GM23338 (cell line): Measurements from ENCODE around the gene PIBF1. TPM values are rescaled to one million over a fixed set of nuclear protein-coding genes. Genes with fewer than 3 reads are reported as not detected.

Experiments
- ATAC-seq: fragments of 200-7000 bp; cut with Tn5 transposase; 3 replicates; pipeline ENCODE4 v1.9.1; 2020
- DNase-seq: peaks from one replicate; pipeline ENCODE4 v3.0.0-alpha.2; 2015; ENCODE audit warnings: low spot score
- H2AFZ ChIP-seq: fragments of 200-600 bp; sonication (generic); 2 replicates; pipeline ENCODE4 v1.8.0; 2016; ENCODE audit warnings: antibody characterized with exemption, mild to moderate bottlenecking, moderate library complexity
- H3F3A ChIP-seq: fragments of 200-600 bp; sonication (generic); replicated peaks from 2 replicates; pipeline ENCODE4 v1.8.0; 2017; ENCODE audit warnings: antibody characterized with exemption, mixed run types, low read depth
- H3K27ac ChIP-seq: fragments of 200-600 bp; sonication (generic); 2 replicates; pipeline ENCODE4 v1.6.1; 2016; ENCODE audit warnings: low read depth
- H3K27me3 ChIP-seq: fragments of 200-600 bp; sonication (generic); 2 replicates; pipeline ENCODE4 v1.8.0; 2016; ENCODE audit warnings: mild to moderate bottlenecking, mixed run types, moderate library complexity; ENCODE audit not compliant: insufficient read depth
- H3K36me3 ChIP-seq: fragments of 200-600 bp; sonication (generic); 2 replicates; pipeline ENCODE4 v1.8.0; 2016; ENCODE audit warnings: mild to moderate bottlenecking; ENCODE audit not compliant: insufficient read depth
- H3K4me1 ChIP-seq: fragments of 200-600 bp; sonication (generic); 2 replicates; pipeline ENCODE4 v1.8.0; 2016; ENCODE audit warnings: mild to moderate bottlenecking, moderate library complexity; ENCODE audit not compliant: insufficient read depth
- H3K4me2 ChIP-seq: fragments of 200-600 bp; sonication (generic); 2 replicates; pipeline ENCODE4 v1.7.1; 2017; ENCODE audit warnings: mixed run types
- H3K4me3 ChIP-seq: fragments of 200-600 bp; sonication (generic); 2 replicates; pipeline ENCODE4 v1.6.1; 2016; ENCODE audit warnings: mixed run types
- H3K79me2 ChIP-seq: fragments of 200-600 bp; sonication (generic); replicated peaks from 2 replicates; pipeline ENCODE4 v1.8.0; 2017; ENCODE audit warnings: mild to moderate bottlenecking; ENCODE audit not compliant: insufficient read depth
- H3K9me2 ChIP-seq: fragments of 200-600 bp; sonication (generic); 2 replicates; pipeline ENCODE4 v1.8.0; 2017; ENCODE audit not compliant: insufficient read depth
- H4K20me1 ChIP-seq: fragments of 200-600 bp; sonication (generic); replicated peaks from 2 replicates; pipeline ENCODE4 v1.8.0; 2017; ENCODE audit warnings: mild to moderate bottlenecking; ENCODE audit not compliant: insufficient read depth
- H3K27ac Mint-ChIP-seq: 2 replicates; pipeline ENCODE4 v1.8.0; 2020; ENCODE audit warnings: inconsistent platforms, mild to moderate bottlenecking, moderate library complexity, mixed read lengths
- H3K27me3 Mint-ChIP-seq: 3 replicates; pipeline ENCODE4 v1.8.0; 2022; ENCODE audit warnings: low read depth, mild to moderate bottlenecking, moderate library complexity, mixed read lengths, inconsistent platforms; ENCODE audit not compliant: insufficient read depth, poor library complexity
- H3K36me3 Mint-ChIP-seq: 3 replicates; pipeline ENCODE4 v1.8.0; 2021; ENCODE audit warnings: low read depth, mild to moderate bottlenecking, inconsistent platforms, moderate library complexity, mixed read lengths
- H3K4me1 Mint-ChIP-seq: 3 replicates; pipeline ENCODE4 v1.8.0; 2020; ENCODE audit warnings: mild to moderate bottlenecking, inconsistent platforms, mixed read lengths
- H3K4me3 Mint-ChIP-seq: 3 replicates; pipeline ENCODE4 v1.8.0; 2021; ENCODE audit warnings: moderate library complexity, mild to moderate bottlenecking, inconsistent platforms, mixed read lengths
- H3K9me3 Mint-ChIP-seq: 3 replicates; pipeline ENCODE4 v1.8.0; 2020; ENCODE audit warnings: moderate library complexity, mild to moderate bottlenecking, inconsistent platforms, mixed read lengths
- CREB1 ChIP-seq: fragments of 250-450 bp; sonication (Bioruptor Pico); IDR thresholded peaks from 2 replicates; pipeline ENCODE4 v1.5.0; 2020; ENCODE audit warnings: low read depth, mild to moderate bottlenecking, moderate library complexity
- CTCF ChIP-seq, 2 experiments: fragments of 200-600 bp in 1 of 2; sonication (generic) in 1 of 2; conservative IDR thresholded peaks; 2 replicates each; pipeline versions ENCODE4 v1.5.1 to v1.6.1; 2016 to 2017; ENCODE audit warnings: antibody characterized with exemption in 2 of 2, low read depth in 2 of 2, mild to moderate bottlenecking in 2 of 2, moderate library complexity in 1 of 2
- EZH2 ChIP-seq: fragments of 200-600 bp; sonication (generic); IDR thresholded peaks from one replicate; pipeline ENCODE4 v1.8.0; 2017; ENCODE audit warnings: antibody characterized with exemption, mild to moderate bottlenecking, low read depth; ENCODE audit not compliant: unreplicated experiment
- EZH2phosphoT487 ChIP-seq: fragments of 200-600 bp; sonication (generic); IDR thresholded peaks from one replicate; pipeline ENCODE4 v1.8.1; 2018; ENCODE audit warnings: antibody characterized with exemption; ENCODE audit not compliant: unreplicated experiment
- POLR2AphosphoS5 ChIP-seq: IDR thresholded peaks from 2 replicates; pipeline ENCODE4 v1.6.1; 2016; ENCODE audit warnings: antibody characterized with exemption, low read depth
- STAT1 ChIP-seq: IDR thresholded peaks from one replicate; pipeline ENCODE4 v1.6.1; 2016; ENCODE audit warnings: antibody characterized with exemption; ENCODE audit not compliant: unreplicated experiment
- ZNF114 ChIP-seq: fragments of 250-450 bp; sonication (Bioruptor Pico); IDR thresholded peaks from 2 replicates; pipeline ENCODE4 v1.5.0; 2020; ENCODE audit warnings: mild to moderate bottlenecking, moderate library complexity
- polyA plus RNA-seq: library from polyadenylated mRNA; unstranded; fragments of >200 nt; fragmentation: Nextera tagmentation; extraction: Ambion mirVana; gene quantifications from 2 replicates; pipeline ENCODE4 v1.2.1, GENCODE V29; 2016
- total RNA-seq: library from RNA; depleted of rRNA; stranded (reverse); fragments of >200 nt; shearing (Covaris generic); gene quantifications from 2 replicates; pipeline ENCODE4 v1.2.3, GENCODE V29; 2014
- TF ChIP-seq, protein P1 (sequence below): IDR thresholded peaks from one replicate; pipeline ENCODE4 v1.6.1; 2018; ENCODE audit warnings: antibody characterized with exemption; ENCODE audit not compliant: unreplicated experiment
- TF ChIP-seq, protein P2 (sequence below): fragments of 250-450 bp; sonication (Bioruptor Pico); IDR thresholded peaks from 2 replicates; pipeline ENCODE4 v1.5.0; 2020; ENCODE audit warnings: mild to moderate bottlenecking, moderate library complexity

Gene PIBF1
- total and polyA plus RNA-seq, 2 experiments from 2014 or later: 14.9 to 22.6 TPM

DNA sequence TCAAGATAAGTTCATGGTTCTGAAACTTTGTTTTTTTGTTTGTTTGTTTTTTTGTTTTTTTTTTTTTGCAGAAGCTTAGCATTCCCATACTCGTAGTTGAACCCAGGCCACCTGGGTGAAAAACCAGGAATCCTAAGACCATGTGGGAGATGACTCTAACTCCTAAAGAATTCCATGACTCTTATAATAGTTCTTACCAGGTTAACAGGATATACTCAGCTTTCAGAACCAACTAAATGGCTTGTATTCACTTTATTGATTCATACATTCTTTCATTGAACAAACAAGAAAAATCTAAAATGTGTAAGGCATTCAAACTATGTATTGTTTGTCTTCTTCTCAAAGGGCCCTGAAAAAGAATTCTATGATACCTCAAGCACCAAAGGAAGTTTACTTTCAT is 236.4 kb downstream of the PIBF1 start (continued):
- TF ChIP-seq CREB1 (CRISPR knock-in tag) (no peak), EZH2phosphoT487 (no peak), ZNF114 (CRISPR knock-in tag) (no peak)

GRCh38 chr13:73025217-73026012 is 243.5 kb downstream of the PIBF1 start:
- Histone ChIP-seq H2AFZ (no peak overlapping the region), H3K36me3 (no peaks in the 10 kb centered on the region), H3K4me1 (no peaks in the 10 kb centered on the region), H3K4me3 (no peak overlapping the region), H4K20me1 (no peaks in the 10 kb centered on the region), H3K79me2 (no peaks in the 10 kb centered on the region), H3F3A (no peaks in the 10 kb centered on the region), H3K27ac (no peak overlapping the region), H3K9me2 (no peaks in the 10 kb centered on the region), H3K4me2 (no peak overlapping the region), H3K27me3 (no peaks in the 10 kb centered on the region)
- no peaks in the 10 kb centered on the region for H3K4me1 Mint-ChIP-seq
- H3K9me3 Mint-ChIP-seq: no peaks in the 10 kb centered on the region
- H3K27me3 Mint-ChIP-seq: peaks cover 2% of the 10 kb centered on the region
- TF ChIP-seq, protein P1, sequence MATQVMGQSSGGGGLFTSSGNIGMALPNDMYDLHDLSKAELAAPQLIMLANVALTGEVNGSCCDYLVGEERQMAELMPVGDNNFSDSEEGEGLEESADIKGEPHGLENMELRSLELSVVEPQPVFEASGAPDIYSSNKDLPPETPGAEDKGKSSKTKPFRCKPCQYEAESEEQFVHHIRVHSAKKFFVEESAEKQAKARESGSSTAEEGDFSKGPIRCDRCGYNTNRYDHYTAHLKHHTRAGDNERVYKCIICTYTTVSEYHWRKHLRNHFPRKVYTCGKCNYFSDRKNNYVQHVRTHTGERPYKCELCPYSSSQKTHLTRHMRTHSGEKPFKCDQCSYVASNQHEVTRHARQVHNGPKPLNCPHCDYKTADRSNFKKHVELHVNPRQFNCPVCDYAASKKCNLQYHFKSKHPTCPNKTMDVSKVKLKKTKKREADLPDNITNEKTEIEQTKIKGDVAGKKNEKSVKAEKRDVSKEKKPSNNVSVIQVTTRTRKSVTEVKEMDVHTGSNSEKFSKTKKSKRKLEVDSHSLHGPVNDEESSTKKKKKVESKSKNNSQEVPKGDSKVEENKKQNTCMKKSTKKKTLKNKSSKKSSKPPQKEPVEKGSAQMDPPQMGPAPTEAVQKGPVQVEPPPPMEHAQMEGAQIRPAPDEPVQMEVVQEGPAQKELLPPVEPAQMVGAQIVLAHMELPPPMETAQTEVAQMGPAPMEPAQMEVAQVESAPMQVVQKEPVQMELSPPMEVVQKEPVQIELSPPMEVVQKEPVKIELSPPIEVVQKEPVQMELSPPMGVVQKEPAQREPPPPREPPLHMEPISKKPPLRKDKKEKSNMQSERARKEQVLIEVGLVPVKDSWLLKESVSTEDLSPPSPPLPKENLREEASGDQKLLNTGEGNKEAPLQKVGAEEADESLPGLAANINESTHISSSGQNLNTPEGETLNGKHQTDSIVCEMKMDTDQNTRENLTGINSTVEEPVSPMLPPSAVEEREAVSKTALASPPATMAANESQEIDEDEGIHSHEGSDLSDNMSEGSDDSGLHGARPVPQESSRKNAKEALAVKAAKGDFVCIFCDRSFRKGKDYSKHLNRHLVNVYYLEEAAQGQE: no peak
- TF ChIP-seq STAT1: no peak
- TF ChIP-seq, protein P2, sequence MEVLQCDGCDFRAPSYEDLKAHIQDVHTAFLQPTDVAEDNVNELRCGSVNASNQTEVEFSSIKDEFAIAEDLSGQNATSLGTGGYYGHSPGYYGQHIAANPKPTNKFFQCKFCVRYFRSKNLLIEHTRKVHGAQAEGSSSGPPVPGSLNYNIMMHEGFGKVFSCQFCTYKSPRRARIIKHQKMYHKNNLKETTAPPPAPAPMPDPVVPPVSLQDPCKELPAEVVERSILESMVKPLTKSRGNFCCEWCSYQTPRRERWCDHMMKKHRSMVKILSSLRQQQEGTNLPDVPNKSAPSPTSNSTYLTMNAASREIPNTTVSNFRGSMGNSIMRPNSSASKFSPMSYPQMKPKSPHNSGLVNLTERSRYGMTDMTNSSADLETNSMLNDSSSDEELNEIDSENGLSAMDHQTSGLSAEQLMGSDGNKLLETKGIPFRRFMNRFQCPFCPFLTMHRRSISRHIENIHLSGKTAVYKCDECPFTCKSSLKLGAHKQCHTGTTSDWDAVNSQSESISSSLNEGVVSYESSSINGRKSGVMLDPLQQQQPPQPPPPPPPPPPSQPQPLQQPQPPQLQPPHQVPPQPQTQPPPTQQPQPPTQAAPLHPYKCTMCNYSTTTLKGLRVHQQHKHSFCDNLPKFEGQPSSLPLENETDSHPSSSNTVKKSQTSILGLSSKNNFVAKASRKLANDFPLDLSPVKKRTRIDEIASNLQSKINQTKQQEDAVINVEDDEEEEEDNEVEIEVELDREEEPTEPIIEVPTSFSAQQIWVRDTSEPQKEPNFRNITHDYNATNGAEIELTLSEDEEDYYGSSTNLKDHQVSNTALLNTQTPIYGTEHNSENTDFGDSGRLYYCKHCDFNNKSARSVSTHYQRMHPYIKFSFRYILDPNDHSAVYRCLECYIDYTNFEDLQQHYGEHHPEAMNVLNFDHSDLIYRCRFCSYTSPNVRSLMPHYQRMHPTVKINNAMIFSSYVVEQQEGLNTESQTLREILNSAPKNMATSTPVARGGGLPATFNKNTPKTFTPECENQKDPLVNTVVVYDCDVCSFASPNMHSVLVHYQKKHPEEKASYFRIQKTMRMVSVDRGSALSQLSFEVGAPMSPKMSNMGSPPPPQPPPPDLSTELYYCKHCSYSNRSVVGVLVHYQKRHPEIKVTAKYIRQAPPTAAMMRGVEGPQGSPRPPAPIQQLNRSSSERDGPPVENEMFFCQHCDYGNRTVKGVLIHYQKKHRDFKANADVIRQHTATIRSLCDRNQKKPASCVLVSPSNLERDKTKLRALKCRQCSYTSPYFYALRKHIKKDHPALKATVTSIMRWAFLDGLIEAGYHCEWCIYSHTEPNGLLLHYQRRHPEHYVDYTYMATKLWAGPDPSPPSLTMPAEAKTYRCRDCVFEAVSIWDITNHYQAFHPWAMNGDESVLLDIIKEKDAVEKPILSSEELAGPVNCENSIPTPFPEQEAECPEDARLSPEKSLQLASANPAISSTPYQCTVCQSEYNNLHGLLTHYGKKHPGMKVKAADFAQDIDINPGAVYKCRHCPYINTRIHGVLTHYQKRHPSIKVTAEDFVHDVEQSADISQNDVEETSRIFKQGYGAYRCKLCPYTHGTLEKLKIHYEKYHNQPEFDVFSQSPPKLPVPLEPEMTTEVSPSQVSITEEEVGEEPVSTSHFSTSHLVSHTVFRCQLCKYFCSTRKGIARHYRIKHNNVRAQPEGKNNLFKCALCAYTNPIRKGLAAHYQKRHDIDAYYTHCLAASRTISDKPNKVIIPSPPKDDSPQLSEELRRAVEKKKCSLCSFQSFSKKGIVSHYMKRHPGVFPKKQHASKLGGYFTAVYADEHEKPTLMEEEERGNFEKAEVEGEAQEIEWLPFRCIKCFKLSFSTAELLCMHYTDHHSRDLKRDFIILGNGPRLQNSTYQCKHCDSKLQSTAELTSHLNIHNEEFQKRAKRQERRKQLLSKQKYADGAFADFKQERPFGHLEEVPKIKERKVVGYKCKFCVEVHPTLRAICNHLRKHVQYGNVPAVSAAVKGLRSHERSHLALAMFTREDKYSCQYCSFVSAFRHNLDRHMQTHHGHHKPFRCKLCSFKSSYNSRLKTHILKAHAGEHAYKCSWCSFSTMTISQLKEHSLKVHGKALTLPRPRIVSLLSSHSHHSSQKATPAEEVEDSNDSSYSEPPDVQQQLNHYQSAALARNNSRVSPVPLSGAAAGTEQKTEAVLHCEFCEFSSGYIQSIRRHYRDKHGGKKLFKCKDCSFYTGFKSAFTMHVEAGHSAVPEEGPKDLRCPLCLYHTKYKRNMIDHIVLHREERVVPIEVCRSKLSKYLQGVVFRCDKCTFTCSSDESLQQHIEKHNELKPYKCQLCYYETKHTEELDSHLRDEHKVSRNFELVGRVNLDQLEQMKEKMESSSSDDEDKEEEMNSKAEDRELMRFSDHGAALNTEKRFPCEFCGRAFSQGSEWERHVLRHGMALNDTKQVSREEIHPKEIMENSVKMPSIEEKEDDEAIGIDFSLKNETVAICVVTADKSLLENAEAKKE: no peak
- no peak for TF ChIP-seq EZH2
- no peak for TF ChIP-seq POLR2AphosphoS5
- TF ChIP-seq CTCF (conservative IDR thresholded peaks at IDR 0.05; ENCODE audit: low read depth in 2 of 2): no peak
- no peak for ATAC-seq
- H3K27ac Mint-ChIP-seq: no peak overlapping the region
- no peak for DNase-seq
- no peaks in the 10 kb centered on the region for H3K36me3 Mint-ChIP-seq
- no peak overlapping the region for H3K4me3 Mint-ChIP-seq
